Neural cell (in vitro differentiated cells): ENCODE data around the gene RYR1. TPM values are rescaled to one million over a fixed set of nuclear protein-coding genes. Genes with fewer than 3 reads are reported as not detected.

ENCODE experiments used
- H2AFZ ChIP-seq: fragments of 200-600, 300-800 bp; sonication (generic), shearing (Covaris generic); 2 replicates; pipeline ENCODE4 v1.6.0; 2014; ENCODE audit warnings: low read depth, mild to moderate bottlenecking, antibody characterized with exemption, low read length, moderate library complexity
- H3F3A ChIP-seq: fragments of 200-600 bp; shearing (Covaris generic); 2 replicates; pipeline ENCODE4 v1.6.1; 2016; ENCODE audit warnings: mild to moderate bottlenecking, moderate library complexity, mixed read lengths, antibody characterized with exemption, low read length; ENCODE audit not compliant: insufficient read depth, poor library complexity, severe bottlenecking
- H3K27ac ChIP-seq: fragments of 200-600, 300-800 bp; sonication (generic), shearing (Covaris generic); 2 replicates; pipeline ENCODE4 v1.5.1; 2014; ENCODE audit warnings: mild to moderate bottlenecking, low read length, moderate library complexity
- H3K27me3 ChIP-seq: fragments of 300-800, 200-600 bp; sonication (generic), shearing (Covaris generic); 2 replicates; pipeline ENCODE4 v1.6.0; 2014; ENCODE audit warnings: mild to moderate bottlenecking, low read depth, low read length, moderate library complexity; ENCODE audit not compliant: insufficient read depth
- H3K36me3 ChIP-seq: fragments of 300-800, 200-600 bp; sonication (generic), shearing (Covaris generic); 2 replicates; pipeline ENCODE4 v1.5.1; 2014; ENCODE audit warnings: mild to moderate bottlenecking, antibody characterized with exemption, low read length, moderate library complexity; ENCODE audit not compliant: insufficient read depth
- H3K4me2 ChIP-seq: fragments of 300-800, 200-600 bp; sonication (generic), shearing (Covaris generic); 2 replicates; pipeline ENCODE4 v1.6.0; 2014; ENCODE audit warnings: mild to moderate bottlenecking, low read length
- H3K4me3 ChIP-seq: fragments of 300-800, 200-600 bp; sonication (generic), shearing (Covaris generic); 2 replicates; pipeline ENCODE4 v1.5.1; 2014; ENCODE audit warnings: mild to moderate bottlenecking, low read length, moderate library complexity
- H3K79me2 ChIP-seq: fragments of 200-600 bp; shearing (Covaris generic); replicated peaks from 2 replicates; pipeline ENCODE4 v1.6.0; 2014; ENCODE audit warnings: mild to moderate bottlenecking, low read length, moderate library complexity; ENCODE audit not compliant: insufficient read depth
- H3K9ac ChIP-seq: fragments of 300-800, 200-600 bp; sonication (generic), shearing (Covaris generic); 2 replicates; pipeline ENCODE4 v1.6.1; 2016; ENCODE audit warnings: mild to moderate bottlenecking, low read length, mixed read lengths
- H3K9me2 ChIP-seq: fragments of 200-600 bp; shearing (Covaris generic); 2 replicates; pipeline ENCODE4 v1.6.1; 2016; ENCODE audit warnings: mild to moderate bottlenecking, low read length, mixed read lengths; ENCODE audit not compliant: insufficient read depth
- H3K9me3 ChIP-seq: fragments of 200-600, 300-800 bp; sonication (generic), shearing (Covaris generic); 2 replicates; pipeline ENCODE4 v1.6.1; 2016; ENCODE audit warnings: mild to moderate bottlenecking, mixed run types, low read length, moderate library complexity, mixed read lengths
- H4K20me1 ChIP-seq: fragments of 200-600 bp; shearing (Covaris generic); 2 replicates; pipeline ENCODE4 v1.6.1; 2016; ENCODE audit warnings: mild to moderate bottlenecking, mixed run types; ENCODE audit not compliant: insufficient read depth
- EP300 ChIP-seq: fragments of 450-650 bp; conservative IDR thresholded peaks from 2 replicates; pipeline ENCODE4 v1.6.1; 2014; ENCODE audit warnings: antibody characterized with exemption, mild to moderate bottlenecking, moderate library complexity; ENCODE audit not compliant: poor library complexity, severe bottlenecking
- EZH2 ChIP-seq: fragments of 200-600, 300-800 bp; shearing (Covaris generic), sonication (generic); IDR thresholded peaks from 2 replicates; pipeline ENCODE4 v1.6.1; 2014; ENCODE audit warnings: antibody characterized with exemption, low read length, borderline replicate concordance, mild to moderate bottlenecking; ENCODE audit not compliant: insufficient read depth, poor library complexity, severe bottlenecking
- MXI1 ChIP-seq: fragments of 450-650 bp; conservative IDR thresholded peaks from 2 replicates; pipeline ENCODE4 v1.6.1; 2014; ENCODE audit warnings: antibody characterized with exemption, mild to moderate bottlenecking; ENCODE audit not compliant: poor library complexity, severe bottlenecking
- POLR2AphosphoS5 ChIP-seq: IDR thresholded peaks from 2 replicates; pipeline ENCODE4 v1.6.1; 2012
- RAD21 ChIP-seq: fragments of 450-650 bp; conservative IDR thresholded peaks from 2 replicates; pipeline ENCODE4 v1.6.1; 2014; ENCODE audit warnings: antibody characterized with exemption, mild to moderate bottlenecking, moderate library complexity
- SMC3 ChIP-seq: fragments of 450-650 bp; conservative IDR thresholded peaks from 2 replicates; pipeline ENCODE4 v1.6.1; 2014; ENCODE audit warnings: antibody characterized with exemption, mild to moderate bottlenecking, moderate library complexity; ENCODE audit not compliant: poor library complexity
- TAF1 ChIP-seq: IDR thresholded peaks from 2 replicates; pipeline ENCODE4 v1.6.1; 2012; ENCODE audit warnings: low read depth
- polyA plus RNA-seq: library from polyadenylated mRNA; depleted of rRNA; stranded (reverse); fragments of >200 nt; gene quantifications from 2 replicates; pipeline ENCODE4 v1.2.3, GENCODE V29; 2014
- TF ChIP-seq, protein P1 (sequence below): fragments of 450-650 bp; IDR thresholded peaks from 2 replicates; pipeline ENCODE4 v1.5.1; 2014; ENCODE audit warnings: antibody characterized with exemption, mild to moderate bottlenecking, moderate library complexity; ENCODE audit not compliant: poor library complexity, severe bottlenecking
- TF ChIP-seq, protein P2 (sequence below): IDR thresholded peaks from 2 replicates; pipeline ENCODE4 v1.6.1; 2012; ENCODE audit warnings: borderline replicate concordance

The RYR1 gene
- polyA plus RNA-seq, 1 donor from 2014 or later = 0.69 TPM

DNA sequence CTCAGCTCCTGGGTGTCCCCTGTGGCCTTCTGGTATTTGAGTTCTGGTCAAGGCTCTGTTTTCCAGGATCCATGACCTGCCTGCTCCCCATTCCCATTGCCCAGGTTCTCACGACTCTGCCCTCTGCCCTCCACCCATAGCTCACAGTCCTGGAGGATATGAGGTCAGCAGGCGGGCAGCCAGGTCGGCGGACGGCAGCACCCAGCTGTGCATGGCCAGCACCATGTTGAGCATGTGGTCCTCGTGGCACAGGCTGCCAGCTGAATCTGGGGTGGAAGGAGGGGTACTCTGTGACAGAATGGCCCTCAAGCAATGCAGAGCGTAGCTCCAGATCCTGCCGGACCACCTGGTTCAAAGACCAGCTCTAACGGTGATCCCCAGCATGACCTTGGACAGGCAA is 12.6 kb upstream of the RYR1 start:
- Histone ChIP-seq H4K20me1 (no peaks in the 10 kb centered on the region), H3K9ac (no peak overlapping the region), H3K27me3 (no peaks in the 10 kb centered on the region), H3K9me2 (no peaks in the 10 kb centered on the region), H3K4me3 (no peak overlapping the region), H3K4me2 (no peak overlapping the region), H3K36me3 (no peaks in the 10 kb centered on the region), H3K9me3 (no peaks in the 10 kb centered on the region), H3K79me2 (no peaks in the 10 kb centered on the region), H3F3A (no peaks in the 10 kb centered on the region), H2AFZ (no peak overlapping the region), H3K27ac (no peak overlapping the region)
- TF ChIP-seq RAD21 (no peak), TAF1 (no peak), EP300 (no peak), SMC3 (no peak), MXI1 (no peak), POLR2AphosphoS5 (no peak), EZH2 (no peak)
- TF ChIP-seq, protein P1, sequence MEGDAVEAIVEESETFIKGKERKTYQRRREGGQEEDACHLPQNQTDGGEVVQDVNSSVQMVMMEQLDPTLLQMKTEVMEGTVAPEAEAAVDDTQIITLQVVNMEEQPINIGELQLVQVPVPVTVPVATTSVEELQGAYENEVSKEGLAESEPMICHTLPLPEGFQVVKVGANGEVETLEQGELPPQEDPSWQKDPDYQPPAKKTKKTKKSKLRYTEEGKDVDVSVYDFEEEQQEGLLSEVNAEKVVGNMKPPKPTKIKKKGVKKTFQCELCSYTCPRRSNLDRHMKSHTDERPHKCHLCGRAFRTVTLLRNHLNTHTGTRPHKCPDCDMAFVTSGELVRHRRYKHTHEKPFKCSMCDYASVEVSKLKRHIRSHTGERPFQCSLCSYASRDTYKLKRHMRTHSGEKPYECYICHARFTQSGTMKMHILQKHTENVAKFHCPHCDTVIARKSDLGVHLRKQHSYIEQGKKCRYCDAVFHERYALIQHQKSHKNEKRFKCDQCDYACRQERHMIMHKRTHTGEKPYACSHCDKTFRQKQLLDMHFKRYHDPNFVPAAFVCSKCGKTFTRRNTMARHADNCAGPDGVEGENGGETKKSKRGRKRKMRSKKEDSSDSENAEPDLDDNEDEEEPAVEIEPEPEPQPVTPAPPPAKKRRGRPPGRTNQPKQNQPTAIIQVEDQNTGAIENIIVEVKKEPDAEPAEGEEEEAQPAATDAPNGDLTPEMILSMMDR = no peak
- TF ChIP-seq, protein P2, sequence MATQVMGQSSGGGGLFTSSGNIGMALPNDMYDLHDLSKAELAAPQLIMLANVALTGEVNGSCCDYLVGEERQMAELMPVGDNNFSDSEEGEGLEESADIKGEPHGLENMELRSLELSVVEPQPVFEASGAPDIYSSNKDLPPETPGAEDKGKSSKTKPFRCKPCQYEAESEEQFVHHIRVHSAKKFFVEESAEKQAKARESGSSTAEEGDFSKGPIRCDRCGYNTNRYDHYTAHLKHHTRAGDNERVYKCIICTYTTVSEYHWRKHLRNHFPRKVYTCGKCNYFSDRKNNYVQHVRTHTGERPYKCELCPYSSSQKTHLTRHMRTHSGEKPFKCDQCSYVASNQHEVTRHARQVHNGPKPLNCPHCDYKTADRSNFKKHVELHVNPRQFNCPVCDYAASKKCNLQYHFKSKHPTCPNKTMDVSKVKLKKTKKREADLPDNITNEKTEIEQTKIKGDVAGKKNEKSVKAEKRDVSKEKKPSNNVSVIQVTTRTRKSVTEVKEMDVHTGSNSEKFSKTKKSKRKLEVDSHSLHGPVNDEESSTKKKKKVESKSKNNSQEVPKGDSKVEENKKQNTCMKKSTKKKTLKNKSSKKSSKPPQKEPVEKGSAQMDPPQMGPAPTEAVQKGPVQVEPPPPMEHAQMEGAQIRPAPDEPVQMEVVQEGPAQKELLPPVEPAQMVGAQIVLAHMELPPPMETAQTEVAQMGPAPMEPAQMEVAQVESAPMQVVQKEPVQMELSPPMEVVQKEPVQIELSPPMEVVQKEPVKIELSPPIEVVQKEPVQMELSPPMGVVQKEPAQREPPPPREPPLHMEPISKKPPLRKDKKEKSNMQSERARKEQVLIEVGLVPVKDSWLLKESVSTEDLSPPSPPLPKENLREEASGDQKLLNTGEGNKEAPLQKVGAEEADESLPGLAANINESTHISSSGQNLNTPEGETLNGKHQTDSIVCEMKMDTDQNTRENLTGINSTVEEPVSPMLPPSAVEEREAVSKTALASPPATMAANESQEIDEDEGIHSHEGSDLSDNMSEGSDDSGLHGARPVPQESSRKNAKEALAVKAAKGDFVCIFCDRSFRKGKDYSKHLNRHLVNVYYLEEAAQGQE = no peak

DNA sequence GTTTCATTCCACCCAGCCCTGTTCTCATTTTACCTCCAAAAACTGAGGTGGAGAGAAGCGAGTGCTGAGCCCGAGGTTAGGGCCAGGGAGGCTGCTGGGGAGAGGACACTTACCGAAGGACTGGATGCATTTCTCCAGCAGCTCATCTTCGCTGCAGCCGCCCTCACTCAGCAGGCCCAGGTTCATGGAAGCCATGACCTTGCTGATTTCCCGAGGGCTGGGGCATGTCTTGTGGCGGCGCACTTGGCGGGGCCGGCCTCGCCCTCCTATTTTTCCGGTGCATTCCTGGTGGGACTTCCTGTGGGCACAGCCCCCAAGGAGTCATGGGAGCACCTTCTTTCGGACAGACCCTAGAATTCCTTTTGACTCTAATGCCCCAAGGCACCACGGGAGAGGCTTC is 11.6 kb upstream of the RYR1 start:
- TF ChIP-seq, protein P1 = no peak
- TF ChIP-seq SMC3 (no peak), EZH2 (no peak), POLR2AphosphoS5 (no peak), RAD21 (no peak), EP300 (no peak), MXI1 (no peak), TAF1 (no peak)
- TF ChIP-seq, protein P2 = no peak
- H2AFZ ChIP-seq = no peak overlapping the region
- no peak overlapping the region for H3K9ac ChIP-seq
- H3K4me2 ChIP-seq = no peak overlapping the region
- no peak overlapping the region for H3K4me3 ChIP-seq
- no peaks in the 10 kb centered on the region for H3F3A ChIP-seq
- H3K79me2 ChIP-seq = no peaks in the 10 kb centered on the region
- no peaks in the 10 kb centered on the region for H3K9me2 ChIP-seq
- no peaks in the 10 kb centered on the region for H3K36me3 ChIP-seq
- H4K20me1 ChIP-seq = no peaks in the 10 kb centered on the region
- no peaks in the 10 kb centered on the region for H3K27me3 ChIP-seq
- no peak overlapping the region for H3K27ac ChIP-seq
- H3K9me3 ChIP-seq = no peaks in the 10 kb centered on the region
